GM18505 (cell line): ENCODE measurements around the gene PATZ1.
"Not testable (repeated sequence)": the region's sequence is repeated elsewhere in the genome, so short reads cannot be mapped to it uniquely, and the experiment has no call there.

Experiments used
- ATAC-seq: cut with Tn5 transposase; IDR thresholded peaks from one replicate; pipeline ENCODE4 v1.9.1; 2021; ENCODE audit not compliant: unreplicated experiment
- POLR2A ChIP-seq: IDR thresholded peaks from 4 replicates; pipeline ENCODE4 v1.6.1; 2011; ENCODE audit warnings: borderline replicate concordance; ENCODE audit not compliant: insufficient read depth, insufficient read length; ENCODE audit errors: extremely low read depth

Gene PATZ1

GRCh38 chr22:31334329-31334728 lies 11.8 kb downstream of the PATZ1 start:
- no peak for ATAC-seq
- no peak for TF ChIP-seq POLR2A

DNA sequence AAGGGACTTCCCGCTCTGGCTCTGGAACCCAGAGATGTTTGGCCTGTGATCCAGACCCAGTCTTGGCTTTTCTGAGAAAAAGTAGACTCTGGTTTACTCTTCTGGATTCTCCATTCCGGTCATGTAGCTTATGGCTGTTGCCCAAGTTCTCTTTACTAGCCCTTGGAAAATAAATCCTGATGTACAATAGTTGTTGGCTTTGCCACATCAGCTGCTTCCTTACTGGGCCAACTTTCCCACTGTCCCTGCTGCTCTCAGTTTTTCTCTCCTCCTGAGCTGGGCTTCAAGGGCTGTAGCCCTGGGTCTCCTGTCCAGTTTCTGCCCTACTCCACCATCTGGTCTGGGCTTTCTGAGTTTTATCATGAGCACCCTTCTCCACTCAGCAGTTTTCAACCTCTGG lies 12.5 kb downstream of the PATZ1 start:
- ATAC-seq: no peak

GRCh38 chr22:31332886-31333285 lies 13.3 kb downstream of the PATZ1 start:
- ATAC-seq: no peak
- no peak for TF ChIP-seq POLR2A

More for the DNA sequence above, 12.5 kb downstream of the PATZ1 start:
- no peak for TF ChIP-seq POLR2A

GRCh38 chr22:31332010-31332409 lies 14.1 kb downstream of the PATZ1 start:
- no peak for TF ChIP-seq POLR2A
- ATAC-seq: no peak

GRCh38 chr22:31329453-31330215 lies 16.5 kb downstream of the PATZ1 start:
- no peak for TF ChIP-seq POLR2A
- ATAC-seq: no peak

- ATAC-seq: no peak
- no peak for TF ChIP-seq POLR2A
These were observed 17.1 kb downstream of the PATZ1 start for GRCh38 chr22:31329029-31329428.

DNA sequence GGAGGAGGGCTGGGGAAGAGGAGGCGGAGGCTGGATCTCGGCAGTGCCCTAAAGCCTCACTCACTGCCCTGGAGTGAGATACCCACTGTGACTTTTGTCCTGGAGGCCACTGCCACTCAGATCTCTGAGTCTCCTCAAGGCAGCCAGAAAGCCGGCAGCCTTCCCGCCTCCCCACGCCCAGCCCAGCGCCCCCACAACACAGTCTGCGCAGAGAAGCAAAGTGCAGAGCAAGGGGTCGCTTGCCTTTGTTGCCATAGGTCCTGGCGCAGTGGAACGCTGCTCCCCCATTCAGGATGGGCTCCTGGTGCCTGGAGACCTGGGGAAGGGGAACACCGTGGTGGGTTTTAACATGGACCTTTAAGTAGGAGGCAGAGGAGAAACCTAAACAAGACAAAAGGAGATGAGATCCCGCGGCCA lies 17.6 kb downstream of the PATZ1 start:
- no peak for TF ChIP-seq POLR2A
- no peak for ATAC-seq

DNA sequence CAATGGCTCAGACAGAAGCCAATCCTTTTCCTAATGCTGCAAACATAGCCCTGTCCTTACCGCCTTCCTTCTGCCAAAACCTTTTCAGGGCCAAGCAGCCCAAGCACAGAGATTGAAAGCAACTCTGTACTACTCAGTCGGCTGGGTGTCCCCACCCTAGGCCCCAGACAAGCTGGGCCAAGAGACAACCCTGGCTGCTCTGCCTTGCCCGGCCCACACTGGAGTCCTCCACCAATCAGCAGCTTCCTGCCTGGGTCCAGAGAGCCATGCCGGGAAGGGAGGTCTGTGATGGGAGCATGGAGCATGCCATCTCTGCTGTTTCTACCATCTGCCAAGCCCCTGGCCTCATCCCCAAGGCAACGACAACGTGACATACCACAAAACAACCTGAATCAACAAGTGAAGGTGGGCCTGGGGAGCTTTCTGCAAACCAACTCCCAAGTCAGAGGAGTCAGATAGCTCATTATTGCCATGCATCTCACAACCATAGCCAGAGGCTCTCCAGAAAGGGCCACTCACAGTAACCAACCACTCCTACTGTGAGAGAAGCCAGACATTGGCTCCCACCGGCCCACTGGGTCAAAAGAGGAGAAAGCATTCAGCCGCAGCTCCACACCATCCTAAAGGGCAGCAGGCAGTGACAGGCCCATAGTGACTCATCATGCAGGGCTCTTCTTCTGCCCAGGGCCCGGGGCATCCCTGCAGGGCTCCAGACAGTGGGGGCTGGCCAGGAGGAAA lies 18.2 kb downstream of the PATZ1 start:
- TF ChIP-seq POLR2A: no peak
- ATAC-seq: no peak

- TF ChIP-seq POLR2A: no peak
- no peak for ATAC-seq
These were observed 19.3 kb downstream of the PATZ1 start for GRCh38 chr22:31326877-31327276.

- no peak for TF ChIP-seq POLR2A
- no peak for ATAC-seq
These were observed 22.3 kb downstream of the PATZ1 start for GRCh38 chr22:31323578-31324550.

DNA sequence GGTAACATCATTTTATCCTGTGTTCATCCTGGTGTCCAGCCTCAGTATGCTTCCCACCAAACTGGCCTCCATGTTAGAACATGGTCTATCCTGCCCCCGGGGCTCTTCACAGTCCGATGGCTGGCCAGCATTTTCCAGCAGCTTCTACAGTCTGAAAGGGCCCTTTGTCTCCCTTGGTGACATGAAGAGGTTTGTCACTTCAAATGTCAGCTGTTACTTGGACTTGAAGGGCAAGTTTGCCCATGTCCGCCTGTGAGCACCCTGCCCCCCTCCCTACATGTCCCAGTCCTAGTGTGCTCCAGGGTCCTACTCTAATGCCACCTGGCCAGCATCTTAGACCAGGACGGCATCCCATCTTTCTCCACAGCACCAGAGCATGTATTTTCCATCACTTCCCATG lies 24.7 kb downstream of the PATZ1 start:
- no peak for TF ChIP-seq POLR2A
- ATAC-seq: no peak

DNA sequence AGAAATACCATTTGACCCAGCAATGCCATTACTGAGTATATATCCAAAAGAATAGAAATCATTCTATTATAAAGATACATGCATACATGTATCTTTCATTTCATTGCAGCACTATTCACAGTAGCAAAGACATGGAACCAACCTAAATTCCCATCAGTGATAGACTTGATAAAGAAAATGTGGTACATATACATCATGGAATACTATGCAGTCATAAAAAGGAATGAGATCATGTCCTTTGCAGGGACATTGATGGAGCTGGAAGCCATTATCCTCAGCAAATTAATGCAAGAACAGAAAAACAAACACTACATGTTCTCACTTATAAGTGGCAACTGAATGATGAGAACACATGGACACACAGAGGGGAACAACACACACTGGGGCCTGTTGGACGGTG lies 31.9 kb downstream of the PATZ1 start:
- not testable (repeated sequence) for ATAC-seq

GRCh38 chr22:31313366-31314147 lies 32.6 kb downstream of the PATZ1 start:
- ATAC-seq: no peak
- TF ChIP-seq POLR2A: no peak

GRCh38 chr22:31308181-31308580 lies 38.0 kb downstream of the PATZ1 start:
- TF ChIP-seq POLR2A: no peak
- no peak for ATAC-seq
